Fibroblast of lung (primary cell): Measurements from ENCODE around the gene MAPK4. TPM values are rescaled to one million over a fixed set of nuclear protein-coding genes. Genes with fewer than 3 reads are reported as not detected.

ENCODE experiments used
- DNase-seq, 2 donors: peaks; one replicate each; pipeline versions ENCODE4 v3.0.0 to v3.0.0-alpha.2; 2010; ENCODE audit warnings: low read depth in 2 of 2
- H2AFZ ChIP-seq: 2 replicates; pipeline ENCODE4 v1.5.1; 2012; ENCODE audit warnings: low read length, control low read depth, inconsistent platforms
- H3K27ac ChIP-seq: 2 replicates; pipeline ENCODE4 v1.5.1; 2011; ENCODE audit warnings: low read length, control low read depth; ENCODE audit not compliant: insufficient read depth
- H3K27me3 ChIP-seq: 2 replicates; pipeline ENCODE4 v1.5.1; 2011; ENCODE audit warnings: mild to moderate bottlenecking, low read length; ENCODE audit not compliant: control insufficient read depth, insufficient read depth
- H3K36me3 ChIP-seq: 2 replicates; pipeline ENCODE4 v1.5.1; 2011; ENCODE audit warnings: low read length; ENCODE audit not compliant: control insufficient read depth, insufficient read depth
- H3K4me1 ChIP-seq: 2 replicates; pipeline ENCODE4 v1.5.1; 2011; ENCODE audit warnings: low read length; ENCODE audit not compliant: control insufficient read depth, insufficient read depth; ENCODE audit errors: extremely low read depth
- H3K4me2 ChIP-seq: 2 replicates; pipeline ENCODE4 v1.5.1; 2011; ENCODE audit warnings: low read length, control low read depth; ENCODE audit not compliant: insufficient read depth; ENCODE audit errors: extremely low read depth
- H3K4me3 ChIP-seq, 4 experiments: fragments of 200-600 bp in 1 of 4; sonication (generic) in 1 of 4; replicated peaks in 1 of 4; 2 replicates each; pipeline ENCODE4 v1.5.1; 2011 to 2016; ENCODE audit warnings: low read length in 4 of 4, low read depth in 3 of 4, mild to moderate bottlenecking in 3 of 4, control low read depth in 2 of 4, inconsistent platforms in 1 of 4, mixed read lengths in 1 of 4; ENCODE audit not compliant: insufficient read depth in 1 of 4; ENCODE audit errors: control extremely low read depth in 1 of 4
- H3K79me2 ChIP-seq: 2 replicates; pipeline ENCODE4 v1.5.1; 2012; ENCODE audit warnings: mild to moderate bottlenecking, low read length, inconsistent platforms; ENCODE audit not compliant: control insufficient read depth, insufficient read depth
- H3K9ac ChIP-seq: 2 replicates; pipeline ENCODE4 v1.5.1; 2011; ENCODE audit warnings: mild to moderate bottlenecking, low read length, control low read depth; ENCODE audit not compliant: insufficient read depth
- H3K9me3 ChIP-seq: 2 replicates; pipeline ENCODE4 v1.5.1; 2012; ENCODE audit warnings: low read depth, low read length; ENCODE audit not compliant: control insufficient read depth, insufficient read depth
- H4K20me1 ChIP-seq: 2 replicates; pipeline ENCODE4 v1.5.1; 2011; ENCODE audit warnings: low read length; ENCODE audit not compliant: control insufficient read depth, insufficient read depth; ENCODE audit errors: extremely low read depth
- EZH2 ChIP-seq: IDR thresholded peaks from 2 replicates; pipeline ENCODE4 v1.5.1; 2012; ENCODE audit warnings: low read length, control low read depth, mild to moderate bottlenecking; ENCODE audit errors: missing control alignments
- polyA plus RNA-seq, 2 donors: library from polyadenylated mRNA; depleted of rRNA in 1 of 2; stranded (reverse) in 1 of 2; unstranded in 1 of 2; fragments of >200 nt; gene quantifications; 2 replicates each; pipeline ENCODE4 v1.2.1, GENCODE V29; 2011 to 2012; ENCODE audit warnings: missing spikeins in 1 of 2
- total RNA-seq: library from RNA; depleted of rRNA; stranded (reverse); fragments of >200 nt; gene quantifications from 2 replicates; pipeline ENCODE4 v1.2.1, GENCODE V29; 2014
- TF ChIP-seq, protein P1 (sequence below), 2 donors: IDR thresholded peaks in 1 of 2; conservative IDR thresholded peaks in 1 of 2; 1 replicate in 1 of 2; 2 replicates in 1 of 2; pipeline ENCODE4 v1.5.1; 2011 to 2012; ENCODE audit warnings: low read length in 2 of 2, control low read depth in 1 of 2, inconsistent platforms in 1 of 2, low read depth in 1 of 2, mild to moderate bottlenecking in 1 of 2

MAPK4 gene
- total and polyA plus RNA-seq, 2 donors (not counting 1 experiment from before 2014, with no cell fraction given) = not detected

GRCh38 chr18:50719471-50720324 is 159.8 kb downstream of the MAPK4 start:
- TF ChIP-seq, protein P1, sequence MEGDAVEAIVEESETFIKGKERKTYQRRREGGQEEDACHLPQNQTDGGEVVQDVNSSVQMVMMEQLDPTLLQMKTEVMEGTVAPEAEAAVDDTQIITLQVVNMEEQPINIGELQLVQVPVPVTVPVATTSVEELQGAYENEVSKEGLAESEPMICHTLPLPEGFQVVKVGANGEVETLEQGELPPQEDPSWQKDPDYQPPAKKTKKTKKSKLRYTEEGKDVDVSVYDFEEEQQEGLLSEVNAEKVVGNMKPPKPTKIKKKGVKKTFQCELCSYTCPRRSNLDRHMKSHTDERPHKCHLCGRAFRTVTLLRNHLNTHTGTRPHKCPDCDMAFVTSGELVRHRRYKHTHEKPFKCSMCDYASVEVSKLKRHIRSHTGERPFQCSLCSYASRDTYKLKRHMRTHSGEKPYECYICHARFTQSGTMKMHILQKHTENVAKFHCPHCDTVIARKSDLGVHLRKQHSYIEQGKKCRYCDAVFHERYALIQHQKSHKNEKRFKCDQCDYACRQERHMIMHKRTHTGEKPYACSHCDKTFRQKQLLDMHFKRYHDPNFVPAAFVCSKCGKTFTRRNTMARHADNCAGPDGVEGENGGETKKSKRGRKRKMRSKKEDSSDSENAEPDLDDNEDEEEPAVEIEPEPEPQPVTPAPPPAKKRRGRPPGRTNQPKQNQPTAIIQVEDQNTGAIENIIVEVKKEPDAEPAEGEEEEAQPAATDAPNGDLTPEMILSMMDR (conservative IDR thresholded peaks at IDR 0.05 in 1 of 2, IDR thresholded peaks at IDR 0.05 in 1 of 2; ENCODE audit: low read depth in 1 of 2, low read length in 2 of 2) = no peak
- TF ChIP-seq EZH2 = no peak
- Histone ChIP-seq H3K27me3 (no peaks in the 10 kb centered on the region), H3K4me1 (no peaks in the 10 kb centered on the region), H4K20me1 (no peaks in the 10 kb centered on the region), H3K4me3 (no peak overlapping the region), H3K79me2 (no peaks in the 10 kb centered on the region), H3K36me3 (no peaks in the 10 kb centered on the region), H3K27ac (no peak overlapping the region), H3K9ac (no peak overlapping the region), H3K9me3 (no peaks in the 10 kb centered on the region), H2AFZ (no peak overlapping the region), H3K4me2 (no peak overlapping the region)
- no peak for DNase-seq

DNA sequence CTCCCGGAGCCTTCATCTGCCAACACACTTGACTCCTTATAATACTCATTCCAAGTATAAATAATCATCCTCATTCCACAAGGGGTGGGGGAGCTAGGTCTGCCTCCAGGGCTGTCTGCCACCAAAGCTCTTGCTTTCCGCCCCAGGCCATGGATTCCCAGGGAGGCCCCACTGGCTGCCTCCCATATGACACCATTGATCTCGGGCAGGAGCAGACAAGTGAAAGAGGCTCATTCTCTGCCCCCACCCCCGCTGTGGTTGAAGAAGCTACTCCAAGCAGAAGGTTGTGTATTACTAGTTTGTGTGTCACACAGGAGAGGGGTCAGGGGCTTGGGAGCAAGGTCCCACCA is 160.4 kb downstream of the MAPK4 start:
- Histone ChIP-seq H3K27me3 (no peaks in the 10 kb centered on the region), H3K27ac (no peak overlapping the region), H3K4me3 (no peak overlapping the region), H3K4me1 (no peaks in the 10 kb centered on the region), H3K79me2 (no peaks in the 10 kb centered on the region), H2AFZ (no peak overlapping the region), H3K4me2 (no peak overlapping the region), H3K9me3 (no peaks in the 10 kb centered on the region), H4K20me1 (no peaks in the 10 kb centered on the region), H3K36me3 (no peaks in the 10 kb centered on the region), H3K9ac (no peak overlapping the region)
- no peak for DNase-seq
- TF ChIP-seq, protein P1 (conservative IDR thresholded peaks at IDR 0.05 in 1 of 2, IDR thresholded peaks at IDR 0.05 in 1 of 2; ENCODE audit: low read depth in 1 of 2, low read length in 2 of 2) = no peak
- TF ChIP-seq EZH2 = no peak

GRCh38 chr18:50721006-50721405 is 161.1 kb downstream of the MAPK4 start:
- Histone ChIP-seq H3K27ac (no peak overlapping the region), H3K27me3 (no peaks in the 10 kb centered on the region), H3K36me3 (no peaks in the 10 kb centered on the region), H4K20me1 (no peaks in the 10 kb centered on the region), H2AFZ (no peak overlapping the region), H3K9me3 (no peaks in the 10 kb centered on the region), H3K9ac (no peak overlapping the region), H3K4me3 (no peak overlapping the region), H3K79me2 (no peaks in the 10 kb centered on the region), H3K4me2 (no peak overlapping the region), H3K4me1 (no peaks in the 10 kb centered on the region)
- DNase-seq = no peak
- TF ChIP-seq, protein P1 (conservative IDR thresholded peaks at IDR 0.05 in 1 of 2, IDR thresholded peaks at IDR 0.05 in 1 of 2; ENCODE audit: low read depth in 1 of 2, low read length in 2 of 2) = no peak
- TF ChIP-seq EZH2 = no peak
